Neuronal stem cell (in vitro differentiated cells): Measurements from ENCODE around the gene INSM1.
A peak's percentile ranks its signal among the peaks of the same experiment; 100 is the strongest.

Source experiments
- DNase-seq: peaks from one replicate; pipeline ENCODE4 v3.0.0-alpha.2; 2013; ENCODE audit warnings: low spot score
- H2AFZ ChIP-seq: one replicate; pipeline ENCODE4 v1.6.1; 2013; ENCODE audit warnings: mild to moderate bottlenecking, low read length, inconsistent platforms
- H2AK5ac ChIP-seq: 2 replicates; pipeline ENCODE4 v1.6.1; 2013; ENCODE audit warnings: low read depth, mild to moderate bottlenecking, inconsistent platforms, low read length, moderate library complexity, mixed read lengths
- H2BK120ac ChIP-seq: 2 replicates; pipeline ENCODE4 v1.6.1; 2013; ENCODE audit warnings: low read depth, mild to moderate bottlenecking, inconsistent platforms, low read length, moderate library complexity, mixed read lengths
- H2BK12ac ChIP-seq: one replicate; pipeline ENCODE4 v1.6.1; 2013; ENCODE audit warnings: low read length, inconsistent platforms
- H2BK15ac ChIP-seq: 2 replicates; pipeline ENCODE4 v1.6.1; 2013; ENCODE audit warnings: mild to moderate bottlenecking, low read length, inconsistent platforms, mixed read lengths
- H2BK5ac ChIP-seq: one replicate; pipeline ENCODE4 v1.6.1; 2013; ENCODE audit warnings: inconsistent platforms, mild to moderate bottlenecking, low read length, moderate library complexity
- H3K14ac ChIP-seq: one replicate; pipeline ENCODE4 v1.6.1; 2013; ENCODE audit warnings: low read length, inconsistent platforms
- H3K18ac ChIP-seq: 2 replicates; pipeline ENCODE4 v1.6.1; 2013; ENCODE audit warnings: low read length, inconsistent platforms
- H3K23ac ChIP-seq: 2 replicates; pipeline ENCODE4 v1.6.1; 2013; ENCODE audit warnings: low read depth, mild to moderate bottlenecking, mixed read lengths, low read length, inconsistent platforms; ENCODE audit not compliant: poor library complexity
- H3K27ac ChIP-seq: replicated peaks from 3 replicates; pipeline ENCODE4 v1.5.1; 2013; ENCODE audit warnings: low read length, inconsistent platforms
- H3K27me3 ChIP-seq, 3 experiments: 2 replicates each; pipeline ENCODE4 v1.6.1; 2013; ENCODE audit warnings: low read length in 3 of 3, mild to moderate bottlenecking in 2 of 3, inconsistent platforms in 1 of 3, low read depth in 1 of 3, mixed read lengths in 1 of 3, moderate library complexity in 1 of 3; ENCODE audit not compliant: control insufficient read depth in 3 of 3, insufficient read depth in 3 of 3
- H3K36me3 ChIP-seq, 2 donors: replicated peaks in 1 of 2; 2 replicates each; pipeline ENCODE4 v1.6.1; 2013; ENCODE audit warnings: low read length in 2 of 2; ENCODE audit not compliant: control insufficient read depth in 2 of 2, insufficient read depth in 2 of 2
- H3K4ac ChIP-seq: 2 replicates; pipeline ENCODE4 v1.6.1; 2013; ENCODE audit warnings: inconsistent platforms, mild to moderate bottlenecking, low read length, moderate library complexity
- H3K4me1 ChIP-seq, 2 donors: 1 replicate in 1 of 2; 2 replicates in 1 of 2; pipeline ENCODE4 v1.6.1; 2013; ENCODE audit warnings: low read length in 2 of 2, low read depth in 1 of 2; ENCODE audit not compliant: control insufficient read depth in 2 of 2, insufficient read depth in 1 of 2
- H3K4me2 ChIP-seq: one replicate; pipeline ENCODE4 v1.6.1; 2013; ENCODE audit warnings: mild to moderate bottlenecking, low read length, inconsistent platforms; ENCODE audit not compliant: insufficient read depth, poor library complexity, severe bottlenecking
- H3K4me3 ChIP-seq, 2 donors: 2 replicates each; pipeline ENCODE4 v1.5.1; 2013; ENCODE audit warnings: low read length in 2 of 2, mild to moderate bottlenecking in 2 of 2, inconsistent platforms in 1 of 2, moderate library complexity in 1 of 2
- H3K79me1 ChIP-seq: one replicate; pipeline ENCODE4 v1.6.1; 2013; ENCODE audit warnings: low read depth, mild to moderate bottlenecking, inconsistent platforms, low read length, moderate library complexity
- H3K9ac ChIP-seq: one replicate; pipeline ENCODE4 v1.6.1; 2013; ENCODE audit warnings: mild to moderate bottlenecking, low read depth, low read length, inconsistent platforms; ENCODE audit not compliant: poor library complexity
- H3K9me3 ChIP-seq, 2 donors: replicated peaks in 1 of 2; 2 replicates each; pipeline versions ENCODE3 to v1.6.1; 2013; ENCODE audit warnings: low read length in 2 of 2, mild to moderate bottlenecking in 2 of 2, inconsistent platforms in 1 of 2, low read depth in 1 of 2, mixed read lengths in 1 of 2, moderate library complexity in 1 of 2; ENCODE audit not compliant: control insufficient read depth in 2 of 2, insufficient read depth in 1 of 2
- H4K8ac ChIP-seq: one replicate; pipeline ENCODE4 v1.6.1; 2013; ENCODE audit warnings: low read depth, mild to moderate bottlenecking, inconsistent platforms, low read length, moderate library complexity
- H4K91ac ChIP-seq: one replicate; pipeline ENCODE4 v1.6.1; 2013; ENCODE audit warnings: low read length, low read depth, mild to moderate bottlenecking, inconsistent platforms; ENCODE audit not compliant: poor library complexity
- WGBS, 2 donors: extraction: QIAGEN DNeasy Blood & Tissue Kit; methylation state at CpG; one replicate each; pipeline ENCODE4 v1.1.7; 2013; ENCODE audit warnings: missing lambda C conversion rate in 2 of 2, mixed read lengths in 1 of 2; ENCODE audit not compliant: insufficient read length in 2 of 2, insufficient replicate concordance in 1 of 2; ENCODE audit errors: extremely low coverage in 2 of 2; 5-methylcytosine and 5-hydroxymethylcytosine counted together

INSM1 gene

DNA sequence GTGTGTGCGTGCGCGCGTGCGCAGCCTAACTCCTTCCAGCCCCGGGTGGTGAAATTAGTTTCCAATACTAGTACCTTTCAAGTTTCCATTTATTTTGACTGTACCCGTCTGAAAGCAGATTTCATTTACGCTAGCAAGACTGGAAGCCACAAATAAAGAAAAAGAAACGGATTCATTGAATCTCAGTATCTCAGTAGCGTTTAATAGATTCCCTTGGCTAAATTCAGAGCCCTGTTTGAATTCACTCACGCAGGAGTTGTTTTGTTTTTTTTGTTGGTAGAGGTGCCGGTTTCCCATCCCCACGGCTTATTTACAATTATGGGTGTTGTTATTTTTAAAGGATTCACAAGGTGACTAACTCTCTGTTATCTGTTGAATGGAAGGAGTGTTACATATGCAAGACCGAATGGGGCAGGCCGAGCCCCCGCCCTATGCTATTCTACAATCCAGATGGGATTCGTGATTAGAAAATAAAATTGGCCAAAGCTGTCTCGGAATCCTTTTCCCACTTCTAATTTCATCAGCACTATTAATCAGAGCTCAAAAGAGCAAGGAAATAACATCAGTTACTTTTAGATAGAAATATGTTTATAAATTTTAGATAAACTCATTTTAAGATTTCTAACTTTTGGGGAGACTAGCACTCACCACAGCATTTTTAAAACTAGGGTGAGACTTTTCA, 2.3 kb upstream of the INSM1 start:
- Histone ChIP-seq H3K27me3 (peaks cover 43 to 89% (median 86%) of the 10 kb centered on the region in 3 experiments), H3K27ac (no peak overlapping the region)
- WGBS, 2 donors: no CpG with 5 or more reads among the region's 18 CpGs

GRCh38 chr20:20366551-20366875, 1.4 kb upstream of the INSM1 start:
- no peak overlapping the region for H2BK120ac ChIP-seq
- no peak overlapping the region for H4K8ac ChIP-seq
- peaks cover 46 to 89% (median 86%) of the 10 kb centered on the region in 3 experiments for H3K27me3 ChIP-seq
- H3K4me1 ChIP-seq: peaks cover 11 to 31% of the 10 kb centered on the region in 2 donors
- no peak overlapping the region for H2AK5ac ChIP-seq
- no peak overlapping the region for H3K4ac ChIP-seq
- peak overlapping the region; percentile 96 for H3K4me2 ChIP-seq
- no CpG with 5 or more reads among the region's 19 CpGs for WGBS, 2 donors
- no peak overlapping the region for H3K14ac ChIP-seq
- DNase-seq: no peak
- H3K9ac ChIP-seq: no peak overlapping the region
- H2BK5ac ChIP-seq: no peak overlapping the region
- H3K4me3 ChIP-seq: peak overlapping the region in 1 of 2 donors; percentile 51
- no peak overlapping the region for H2BK15ac ChIP-seq
- no peaks in the 10 kb centered on the region for H3K9me3 ChIP-seq
- H3K36me3 ChIP-seq: no peaks in the 10 kb centered on the region
- no peak overlapping the region for H2BK12ac ChIP-seq
- peak overlapping the region; percentile 92 for H3K18ac ChIP-seq
- H3K79me1 ChIP-seq: no peaks in the 10 kb centered on the region
- no peak overlapping the region for H3K27ac ChIP-seq
- H2AFZ ChIP-seq: peak overlapping the region; percentile 91
- H4K91ac ChIP-seq: no peak overlapping the region
- H3K23ac ChIP-seq: no peak overlapping the region

More for the DNA sequence above, 2.3 kb upstream of the INSM1 start:
- Histone ChIP-seq H2AK5ac (no peak overlapping the region), H4K8ac (no peak overlapping the region), H3K9ac (no peak overlapping the region), H4K91ac (no peak overlapping the region), H2AFZ (no peak overlapping the region), H2BK12ac (no peak overlapping the region), H3K4me1 (peaks cover 11 to 33% of the 10 kb centered on the region in 2 donors), H3K4me3 (no peak overlapping the region), H3K4ac (no peak overlapping the region), H3K23ac (no peak overlapping the region), H3K36me3 (no peaks in the 10 kb centered on the region), H2BK15ac (no peak overlapping the region), H2BK5ac (no peak overlapping the region), H3K4me2 (no peak overlapping the region), H2BK120ac (no peak overlapping the region), H3K14ac (no peak overlapping the region), H3K18ac (no peak overlapping the region), H3K79me1 (no peaks in the 10 kb centered on the region), H3K9me3 (no peaks in the 10 kb centered on the region)
- DNase-seq: no peak

DNA sequence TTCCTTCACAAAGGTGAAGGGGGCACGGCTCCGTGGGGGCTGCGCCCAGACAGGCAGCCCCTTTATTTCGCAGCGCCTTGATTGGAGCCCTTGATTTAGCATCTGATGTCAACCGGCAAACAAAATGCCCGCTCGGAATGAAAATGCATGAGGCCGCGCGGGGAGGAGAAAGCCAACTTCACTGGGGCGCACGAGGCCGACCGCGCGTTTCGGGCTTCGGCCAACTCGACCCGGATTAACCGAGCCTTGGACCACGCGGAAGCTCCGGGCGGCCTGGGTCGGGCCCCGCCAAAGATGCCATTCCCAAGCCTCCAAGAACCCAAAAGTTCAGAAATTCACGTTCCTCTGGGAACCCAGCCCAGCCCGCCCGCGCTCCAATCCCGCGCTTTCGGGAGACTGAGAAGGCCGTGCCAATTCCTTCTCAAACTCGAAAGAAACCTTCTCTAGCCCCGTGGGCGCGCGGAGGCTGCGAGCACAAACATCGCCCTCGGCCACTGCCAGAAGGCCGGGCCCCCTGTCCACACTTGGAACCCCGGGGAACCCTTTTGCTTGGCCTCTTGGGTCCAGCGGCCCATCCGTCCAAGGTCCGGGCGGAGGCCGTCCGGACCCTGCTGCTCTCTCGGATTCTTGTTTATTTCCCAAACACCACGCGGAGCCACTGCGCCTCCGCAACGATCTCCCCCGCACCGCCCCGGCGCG, 879 bp upstream of the INSM1 start:
- no peak overlapping the region for H2BK5ac ChIP-seq
- peak overlapping the region; percentile 58 for H2BK15ac ChIP-seq
- no peak overlapping the region for H3K9ac ChIP-seq
- no peak overlapping the region for H2BK120ac ChIP-seq
- H3K14ac ChIP-seq: no peak overlapping the region
- peak overlapping the region; percentile 73 for H3K23ac ChIP-seq
- no peak overlapping the region for H2AK5ac ChIP-seq
- no peaks in the 10 kb centered on the region for H3K36me3 ChIP-seq
- no peak overlapping the region for H3K4ac ChIP-seq
- H3K9me3 ChIP-seq: no peaks in the 10 kb centered on the region
- H2AFZ ChIP-seq: peak overlapping the region; percentile 91
- WGBS, 2 donors: no CpG with 5 or more reads among the region's 63 CpGs
- H2BK12ac ChIP-seq: no peak overlapping the region
- H3K79me1 ChIP-seq: no peaks in the 10 kb centered on the region
- H3K4me2 ChIP-seq: peak overlapping the region; percentile 96
- peak; percentile 57 for DNase-seq
- peak overlapping the region; percentile 92 for H3K18ac ChIP-seq
- H4K8ac ChIP-seq: no peak overlapping the region
- H3K27me3 ChIP-seq: peaks cover 50 to 91% (median 86%) of the 10 kb centered on the region in 3 experiments
- no peak overlapping the region for H4K91ac ChIP-seq
- no peak overlapping the region for H3K27ac ChIP-seq
- peak overlapping the region in 1 of 2 donors; percentile 51 for H3K4me3 ChIP-seq
- H3K4me1 ChIP-seq: peaks cover 13 to 31% of the 10 kb centered on the region in 2 donors
